H9 (cell line): ENCODE data around the gene KPNA2. TPM values are rescaled to one million over a fixed set of nuclear protein-coding genes. Genes with fewer than 3 reads are reported as not detected.

Experiments used
- DNase-seq: peaks from one replicate; pipeline ENCODE4 v3.0.0-alpha.2; 2017
- H2AFZ ChIP-seq: one replicate; pipeline ENCODE4 v1.6.1; 2013; ENCODE audit warnings: mild to moderate bottlenecking, low read length, control low read depth, moderate library complexity
- H2AK5ac ChIP-seq: 2 replicates; pipeline ENCODE4 v1.6.1; 2013; ENCODE audit warnings: low read length, control low read depth, mixed read lengths; ENCODE audit not compliant: insufficient read length
- H2BK120ac ChIP-seq: one replicate; pipeline ENCODE4 v1.6.1; 2013; ENCODE audit warnings: low read depth, mild to moderate bottlenecking, low read length, control low read depth, inconsistent platforms; ENCODE audit not compliant: poor library complexity, severe bottlenecking
- H2BK12ac ChIP-seq: 2 replicates; pipeline ENCODE4 v1.6.1; 2013; ENCODE audit warnings: low read length, control low read depth, mixed read lengths, low read depth; ENCODE audit not compliant: insufficient read length
- H2BK15ac ChIP-seq: 2 replicates; pipeline ENCODE4 v1.6.1; 2013; ENCODE audit warnings: low read depth, low read length, control low read depth
- H2BK20ac ChIP-seq: one replicate; pipeline ENCODE4 v1.6.1; 2013; ENCODE audit warnings: low read depth, mild to moderate bottlenecking, low read length, control low read depth, inconsistent platforms; ENCODE audit not compliant: poor library complexity, severe bottlenecking
- H2BK5ac ChIP-seq: 2 replicates; pipeline ENCODE4 v1.6.1; 2013; ENCODE audit warnings: low read length, control low read depth, mixed read lengths; ENCODE audit not compliant: insufficient read length
- H3K14ac ChIP-seq: 2 replicates; pipeline ENCODE4 v1.6.1; 2013; ENCODE audit warnings: low read length, control low read depth; ENCODE audit not compliant: insufficient read depth
- H3K18ac ChIP-seq: 2 replicates; pipeline ENCODE4 v1.6.1; 2013; ENCODE audit warnings: low read depth, mild to moderate bottlenecking, mixed read lengths, low read length, control low read depth; ENCODE audit not compliant: insufficient read length
- H3K23ac ChIP-seq: 2 replicates; pipeline ENCODE4 v1.6.1; 2013; ENCODE audit warnings: low read length, control low read depth, mixed read lengths, low read depth; ENCODE audit not compliant: insufficient read length
- H3K23me2 ChIP-seq: 2 replicates; pipeline ENCODE4 v1.6.1; 2013; ENCODE audit warnings: low read depth, mild to moderate bottlenecking, mixed read lengths, low read length, control low read depth; ENCODE audit not compliant: insufficient read length, poor library complexity, severe bottlenecking
- H3K27ac ChIP-seq: 2 replicates; pipeline ENCODE4 v1.5.1; 2013; ENCODE audit warnings: low read length, control low read depth, mixed read lengths, low read depth; ENCODE audit not compliant: insufficient read length
- H3K27me3 ChIP-seq: 2 replicates; pipeline ENCODE4 v1.6.1; 2013; ENCODE audit warnings: low read length, control low read depth, inconsistent platforms; ENCODE audit not compliant: insufficient read depth
- H3K4ac ChIP-seq: 2 replicates; pipeline ENCODE4 v1.6.1; 2013; ENCODE audit warnings: low read depth, mild to moderate bottlenecking, control low read depth, inconsistent platforms, low read length, moderate library complexity
- H3K4me1 ChIP-seq: 2 replicates; pipeline ENCODE4 v1.6.1; 2013; ENCODE audit warnings: low read length, control low read depth, inconsistent platforms; ENCODE audit not compliant: insufficient read depth
- H3K4me2 ChIP-seq: 2 replicates; pipeline ENCODE4 v1.6.1; 2013; ENCODE audit warnings: low read length, control low read depth, mixed read lengths; ENCODE audit not compliant: insufficient read length, insufficient read depth
- H3K56ac ChIP-seq: 2 replicates; pipeline ENCODE4 v1.6.1; 2013; ENCODE audit warnings: low read depth, mild to moderate bottlenecking, mixed read lengths, low read length, control low read depth; ENCODE audit not compliant: insufficient read length
- H3K79me1 ChIP-seq: 2 replicates; pipeline ENCODE4 v1.6.1; 2013; ENCODE audit warnings: low read depth, mild to moderate bottlenecking, moderate library complexity, low read length, control low read depth, inconsistent platforms; ENCODE audit not compliant: insufficient read depth, poor library complexity, severe bottlenecking
- H3K79me2 ChIP-seq: 2 replicates; pipeline ENCODE4 v1.6.1; 2013; ENCODE audit warnings: low read length, control low read depth, inconsistent platforms; ENCODE audit not compliant: insufficient read depth
- H3K9ac ChIP-seq: 2 replicates; pipeline ENCODE4 v1.6.1; 2013; ENCODE audit warnings: low read length, control low read depth, mixed read lengths; ENCODE audit not compliant: insufficient read length; ENCODE audit errors: extremely low read depth
- H3K9me3 ChIP-seq: one replicate; pipeline ENCODE4 v1.6.1; 2013; ENCODE audit warnings: low read depth, low read length, inconsistent platforms; ENCODE audit not compliant: control insufficient read depth
- H3T11ph ChIP-seq: one replicate; pipeline ENCODE4 v1.6.1; 2013; ENCODE audit warnings: mild to moderate bottlenecking, low read length, control low read depth, inconsistent platforms
- H4K20me1 ChIP-seq: one replicate; pipeline ENCODE4 v1.6.1; 2013; ENCODE audit not compliant: control insufficient read depth, insufficient read length, insufficient read depth
- H4K5ac ChIP-seq: 2 replicates; pipeline ENCODE4 v1.6.1; 2013; ENCODE audit warnings: low read depth, mild to moderate bottlenecking, mixed read lengths, low read length, control low read depth; ENCODE audit not compliant: insufficient read length
- H4K8ac ChIP-seq: replicated peaks from 2 replicates; pipeline ENCODE4 v1.6.1; 2013; ENCODE audit warnings: low read length, control low read depth, mixed read lengths, low read depth; ENCODE audit not compliant: insufficient read length
- H4K91ac ChIP-seq: 2 replicates; pipeline ENCODE4 v1.6.1; 2013; ENCODE audit warnings: low read depth, mild to moderate bottlenecking, moderate library complexity, mixed read lengths, low read length, control low read depth; ENCODE audit not compliant: insufficient read length
- H3K27ac Mint-ChIP-seq, 3 experiments: 2 replicates in 2 of 3; 3 replicates in 1 of 3; pipeline ENCODE4 v1.8.0; 2020 to 2021; ENCODE audit warnings: mixed read lengths in 3 of 3, mild to moderate bottlenecking in 1 of 3, moderate library complexity in 1 of 3
- H3K27me3 Mint-ChIP-seq: 2 replicates; pipeline ENCODE4 v1.8.0; 2021; ENCODE audit warnings: low read depth, mild to moderate bottlenecking, moderate library complexity, mixed read lengths
- H3K36me3 Mint-ChIP-seq, 3 experiments: 2 replicates in 2 of 3; 3 replicates in 1 of 3; pipeline ENCODE4 v1.8.0; 2020 to 2021; ENCODE audit warnings: low read depth in 3 of 3, mixed read lengths in 3 of 3; ENCODE audit not compliant: insufficient read depth in 1 of 3
- H3K4me1 Mint-ChIP-seq, 2 experiments: 2 replicates each; pipeline ENCODE4 v1.8.0; 2020; ENCODE audit warnings: mixed read lengths in 2 of 2
- H3K4me3 Mint-ChIP-seq, 2 experiments: 2 replicates in 1 of 2; 3 replicates in 1 of 2; pipeline ENCODE4 v1.8.0; 2020 to 2021; ENCODE audit warnings: mild to moderate bottlenecking in 2 of 2, mixed read lengths in 2 of 2, moderate library complexity in 1 of 2
- H3K9me3 Mint-ChIP-seq, 2 experiments: 2 replicates in 1 of 2; 3 replicates in 1 of 2; pipeline ENCODE4 v1.8.0; 2020; ENCODE audit warnings: mild to moderate bottlenecking in 2 of 2, mixed read lengths in 2 of 2, moderate library complexity in 1 of 2
- WGBS: extraction: QIAGEN DNeasy Blood & Tissue Kit; methylation state at CpG from one replicate; pipeline ENCODE4 v1.1.7; 2013; ENCODE audit warnings: missing lambda C conversion rate, low lambda C conversion rate, mixed read lengths; ENCODE audit not compliant: insufficient read length; ENCODE audit errors: extremely low coverage; 5-methylcytosine and 5-hydroxymethylcytosine counted together
- total RNA-seq: library from RNA; stranded (reverse); gene quantifications from 2 replicates; pipeline ENCODE4 v1.2.1, GENCODE V29; 2021
- TF ChIP-seq, protein P1 (sequence below): fragments of 200-600 bp; sonication (generic); conservative IDR thresholded peaks from 3 replicates; pipeline ENCODE4 v1.8.0; 2021; ENCODE audit warnings: antibody characterized with exemption, mild to moderate bottlenecking

KPNA2 gene
- total RNA-seq, 1 experiment from 2014 or later = 432 TPM

DNA sequence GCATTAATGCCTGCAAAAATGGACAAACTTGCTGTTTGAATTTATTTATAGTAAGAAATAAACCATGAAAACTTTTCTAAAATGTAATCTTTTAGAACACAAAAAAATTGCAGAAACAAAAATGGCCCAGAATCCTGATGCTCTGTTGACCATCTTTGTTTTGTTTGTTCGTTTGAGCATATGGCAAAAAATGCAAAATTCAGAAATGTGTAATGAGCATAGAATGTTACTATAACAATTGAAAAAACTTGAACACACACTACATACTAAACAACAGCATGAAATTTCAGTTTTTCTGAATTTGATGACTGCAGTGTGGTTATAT lies 1.1 kb upstream of the KPNA2 start:
- no peak overlapping the region for H4K5ac ChIP-seq
- H3K23ac ChIP-seq = no peak overlapping the region
- H2AFZ ChIP-seq = no peak overlapping the region
- peaks cover 35 to 46% of the 10 kb centered on the region in 2 experiments for H3K4me1 Mint-ChIP-seq
- peak overlapping the region; percentile 89 for H3K27ac ChIP-seq
- peak overlapping the region; percentile 14 to 99 (median 92); a peak in 5 of 7 replicates for H3K27ac Mint-ChIP-seq
- no peak overlapping the region for H3T11ph ChIP-seq
- H3K4ac ChIP-seq = no peak overlapping the region
- H3K56ac ChIP-seq = no peak overlapping the region
- no peak overlapping the region for H2AK5ac ChIP-seq
- peak overlapping the region; percentile 62 to 97; a peak in 4 of 5 replicates for H3K4me3 Mint-ChIP-seq
- no peak overlapping the region for H4K91ac ChIP-seq
- H3K9ac ChIP-seq = peak overlapping the region; percentile 9
- H2BK20ac ChIP-seq = no peak overlapping the region
- no peak overlapping the region for H2BK15ac ChIP-seq
- no peak overlapping the region for H2BK120ac ChIP-seq
- H3K9me3 ChIP-seq = no peaks in the 10 kb centered on the region
- no peaks in the 10 kb centered on the region for H3K79me1 ChIP-seq
- no peak overlapping the region for H2BK5ac ChIP-seq
- WGBS = no CpG with 5 or more reads among the region's 1 CpG
- H3K79me2 ChIP-seq = peaks cover 18% of the 10 kb centered on the region
- H3K27me3 Mint-ChIP-seq = no peaks in the 10 kb centered on the region
- no peak for DNase-seq
- H4K20me1 ChIP-seq = no peaks in the 10 kb centered on the region
- H3K27me3 ChIP-seq = no peaks in the 10 kb centered on the region
- H3K23me2 ChIP-seq = no peaks in the 10 kb centered on the region
- H3K4me1 ChIP-seq = peaks cover 2% of the 10 kb centered on the region; the same call in 1 of the 2 replicates
- H3K4me2 ChIP-seq = peak overlapping the region; percentile 26
- no peak overlapping the region for H4K8ac ChIP-seq
- H3K18ac ChIP-seq = no peak overlapping the region
- H3K14ac ChIP-seq = no peak overlapping the region
- H3K9me3 Mint-ChIP-seq = peaks cover 0 to 3% of the 10 kb centered on the region in 2 experiments; a peak in 1 of 5 replicates
- H2BK12ac ChIP-seq = no peak overlapping the region
- H3K36me3 Mint-ChIP-seq = peaks cover 34 to 36% (median 35%) of the 10 kb centered on the region in 3 experiments
- TF ChIP-seq, protein P1, sequence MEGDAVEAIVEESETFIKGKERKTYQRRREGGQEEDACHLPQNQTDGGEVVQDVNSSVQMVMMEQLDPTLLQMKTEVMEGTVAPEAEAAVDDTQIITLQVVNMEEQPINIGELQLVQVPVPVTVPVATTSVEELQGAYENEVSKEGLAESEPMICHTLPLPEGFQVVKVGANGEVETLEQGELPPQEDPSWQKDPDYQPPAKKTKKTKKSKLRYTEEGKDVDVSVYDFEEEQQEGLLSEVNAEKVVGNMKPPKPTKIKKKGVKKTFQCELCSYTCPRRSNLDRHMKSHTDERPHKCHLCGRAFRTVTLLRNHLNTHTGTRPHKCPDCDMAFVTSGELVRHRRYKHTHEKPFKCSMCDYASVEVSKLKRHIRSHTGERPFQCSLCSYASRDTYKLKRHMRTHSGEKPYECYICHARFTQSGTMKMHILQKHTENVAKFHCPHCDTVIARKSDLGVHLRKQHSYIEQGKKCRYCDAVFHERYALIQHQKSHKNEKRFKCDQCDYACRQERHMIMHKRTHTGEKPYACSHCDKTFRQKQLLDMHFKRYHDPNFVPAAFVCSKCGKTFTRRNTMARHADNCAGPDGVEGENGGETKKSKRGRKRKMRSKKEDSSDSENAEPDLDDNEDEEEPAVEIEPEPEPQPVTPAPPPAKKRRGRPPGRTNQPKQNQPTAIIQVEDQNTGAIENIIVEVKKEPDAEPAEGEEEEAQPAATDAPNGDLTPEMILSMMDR = no peak
